DOHH2 (cell line): ENCODE data around the gene GSS.

Experiments used
- EZH2phosphoT487 ChIP-seq: fragments of 200-600 bp; sonication (generic); IDR thresholded peaks from 2 replicates; pipeline ENCODE4 v1.6.1; 2017; ENCODE audit warnings: borderline replicate concordance, mild to moderate bottlenecking, antibody characterized with exemption, low read length, moderate library complexity, mixed read lengths
- TF ChIP-seq, protein P1 (sequence below): fragments of 200-600 bp; sonication (generic); IDR thresholded peaks from one replicate; pipeline ENCODE4 v1.5.1; 2014; ENCODE audit warnings: antibody characterized with exemption, mild to moderate bottlenecking, low read depth, low read length; ENCODE audit not compliant: poor library complexity, severe bottlenecking

DNA sequence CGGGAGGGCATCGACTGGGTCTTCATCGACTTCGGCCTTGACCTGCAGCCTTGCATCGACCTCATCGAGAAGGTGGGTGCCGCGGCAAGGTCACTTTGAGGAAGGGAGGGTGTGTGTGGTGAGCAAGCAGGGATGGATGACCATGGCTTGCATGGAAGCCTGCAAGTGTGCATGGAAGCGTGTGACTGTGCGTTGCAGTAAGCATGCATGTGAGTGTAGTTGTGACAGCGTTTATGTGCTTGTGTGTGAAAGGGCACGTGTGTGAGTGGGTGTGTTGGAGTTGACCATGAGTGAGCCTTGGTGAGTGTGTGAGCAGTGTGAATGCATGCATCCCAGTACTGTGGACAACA lies 32.6 kb upstream of the GSS start:
- TF ChIP-seq, protein P1, sequence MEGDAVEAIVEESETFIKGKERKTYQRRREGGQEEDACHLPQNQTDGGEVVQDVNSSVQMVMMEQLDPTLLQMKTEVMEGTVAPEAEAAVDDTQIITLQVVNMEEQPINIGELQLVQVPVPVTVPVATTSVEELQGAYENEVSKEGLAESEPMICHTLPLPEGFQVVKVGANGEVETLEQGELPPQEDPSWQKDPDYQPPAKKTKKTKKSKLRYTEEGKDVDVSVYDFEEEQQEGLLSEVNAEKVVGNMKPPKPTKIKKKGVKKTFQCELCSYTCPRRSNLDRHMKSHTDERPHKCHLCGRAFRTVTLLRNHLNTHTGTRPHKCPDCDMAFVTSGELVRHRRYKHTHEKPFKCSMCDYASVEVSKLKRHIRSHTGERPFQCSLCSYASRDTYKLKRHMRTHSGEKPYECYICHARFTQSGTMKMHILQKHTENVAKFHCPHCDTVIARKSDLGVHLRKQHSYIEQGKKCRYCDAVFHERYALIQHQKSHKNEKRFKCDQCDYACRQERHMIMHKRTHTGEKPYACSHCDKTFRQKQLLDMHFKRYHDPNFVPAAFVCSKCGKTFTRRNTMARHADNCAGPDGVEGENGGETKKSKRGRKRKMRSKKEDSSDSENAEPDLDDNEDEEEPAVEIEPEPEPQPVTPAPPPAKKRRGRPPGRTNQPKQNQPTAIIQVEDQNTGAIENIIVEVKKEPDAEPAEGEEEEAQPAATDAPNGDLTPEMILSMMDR = no peak
- TF ChIP-seq EZH2phosphoT487 = no peak
